ENCODE data around the gene RRAS2. TPM values are rescaled to one million over a fixed set of nuclear protein-coding genes. Genes with fewer than 3 reads are reported as not detected.

Gene RRAS2
- total RNA-seq, 4 donors from 2014 or later = 12.3 to 86.0 (median 41.7) TPM

DNA sequence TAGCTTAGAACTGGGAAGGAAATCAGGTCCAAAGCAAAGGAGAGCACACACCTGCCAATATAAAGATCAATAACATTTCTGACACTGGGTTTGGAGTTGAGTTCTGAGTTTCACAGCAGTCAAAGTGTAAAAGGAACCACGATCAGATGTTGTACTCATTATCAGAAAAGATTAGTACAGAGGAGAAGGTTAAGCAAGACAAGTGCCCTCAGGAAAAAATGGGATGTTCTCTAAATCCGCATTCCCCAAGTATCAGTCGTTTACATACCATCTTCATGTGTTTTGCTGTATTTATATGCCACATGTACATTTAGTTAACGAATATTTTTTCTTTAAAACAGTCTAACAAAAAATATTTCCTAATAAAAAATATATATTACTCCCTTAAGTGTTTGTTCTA lies 23.0 kb upstream of the RRAS2 start:
- no peak overlapping the region for H3K4me3 ChIP-seq
- in situ Hi-C loops (cut with MboI; ENCODE audit: low pct_ligation_motif_present in 1 of 4, low pct_unique_long_range_greater_than_20kb in 1 of 4, low sequenced_read_pairs in 3 of 4) (no loop called here), intact Hi-C loops (cut with DNase I; ENCODE audit: low total_unique reads) (no loop called here)
- TF ChIP-seq POLR2AphosphoS5 (IDR thresholded peaks at IDR 0.05) (no peak), POLR2A (IDR thresholded peaks at IDR 0.05) (no peak), EP300 (IDR thresholded peaks at IDR 0.05; ENCODE audit: low read depth) (no peak), CTCF (IDR thresholded peaks at IDR 0.05) (no peak)
- peaks cover 17% of the 10 kb centered on the region for H3K27me3 ChIP-seq
- no peaks in the 10 kb centered on the region for H3K9me3 ChIP-seq
- DNase-seq = no peak
- H3K36me3 ChIP-seq = no peaks in the 10 kb centered on the region
- H3K27ac ChIP-seq = no peak overlapping the region
- H3K4me1 ChIP-seq = peaks cover 0 to 13% (median 8%) of the 10 kb centered on the region in 4 donors
- WGBS, 2 donors (ENCODE audit: low coverage in 1 of 2) = 72 to 77% methylated on average over 4 of the region's 4 CpGs

- Histone ChIP-seq H3K9me3 (no peaks in the 10 kb centered on the region), H3K27ac (peak overlapping the region; percentile 47 to 61 (median 52)), H3K36me3 (no peaks in the 10 kb centered on the region), H3K4me1 (peaks cover 0 to 13% (median 8%) of the 10 kb centered on the region in 4 donors), H3K27me3 (peaks cover 17% of the 10 kb centered on the region), H3K4me3 (peak overlapping the region; percentile 32 to 64 (median 41))
- in situ Hi-C loops (cut with MboI; ENCODE audit: low pct_ligation_motif_present in 1 of 4, low pct_unique_long_range_greater_than_20kb in 1 of 4, low sequenced_read_pairs in 3 of 4) = no loop called here
- TF ChIP-seq CTCF (IDR thresholded peaks at IDR 0.05) (peak in 1 of 5 experiments; percentile 11), POLR2A (IDR thresholded peaks at IDR 0.05) (no peak), POLR2AphosphoS5 (IDR thresholded peaks at IDR 0.05) (peak in 1 of 3 donors; percentile 4)
- intact Hi-C loops (cut with DNase I; ENCODE audit: low total_unique reads) = no loop called here
- peak; percentile 72 for DNase-seq
- WGBS, 2 donors (ENCODE audit: low coverage in 1 of 2) = 2 to 10% methylated on average over 2 to 53 of the region's 54 CpGs
Measured at GRCh38 chr11:14380947-14381561, 22.1 kb upstream of the RRAS2 start.

DNA sequence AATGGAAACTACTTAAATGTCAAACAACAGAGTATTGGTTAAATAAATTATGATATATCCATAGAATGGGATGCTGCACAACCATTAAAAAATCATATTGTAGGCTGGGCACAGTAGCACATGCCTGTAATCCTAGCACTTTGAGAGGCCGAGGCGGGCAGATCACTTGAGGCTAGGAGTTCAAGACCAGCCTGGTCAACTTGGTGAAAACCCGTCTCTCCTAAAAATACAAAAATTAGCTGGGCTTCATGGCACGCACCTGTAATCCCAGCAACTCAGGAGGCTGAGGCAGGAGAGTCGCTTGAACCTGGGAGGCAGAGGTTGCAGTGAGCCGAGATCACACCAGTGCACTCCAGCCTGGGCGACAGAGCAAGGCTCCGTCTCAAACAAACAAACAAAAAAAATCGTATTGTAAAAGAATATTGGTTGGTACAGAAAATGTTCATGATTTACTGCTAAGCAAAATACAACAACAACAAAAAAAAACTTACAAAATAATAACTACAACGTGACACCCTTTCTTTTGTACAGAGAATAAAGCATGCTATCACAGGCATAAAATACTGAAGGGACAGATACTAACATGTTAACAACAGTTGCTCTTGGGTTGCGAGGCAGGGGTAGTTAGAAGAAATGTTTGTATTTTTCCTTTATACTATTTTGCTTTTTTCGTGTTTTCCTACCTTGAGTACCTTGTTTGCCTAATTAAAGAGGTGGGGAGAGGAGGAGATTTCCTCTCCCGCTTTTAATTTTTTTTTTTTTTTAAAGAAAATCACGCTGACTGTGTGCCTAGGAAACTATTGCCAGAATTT lies 21.3 kb upstream of the RRAS2 start:
- DNase-seq = no peak
- in situ Hi-C loops (cut with MboI; ENCODE audit: low pct_ligation_motif_present in 1 of 4, low pct_unique_long_range_greater_than_20kb in 1 of 4, low sequenced_read_pairs in 3 of 4) (no loop called here), intact Hi-C loops (cut with DNase I; ENCODE audit: low total_unique reads) (no loop called here)
- peak overlapping the region in 1 of 4 donors; percentile 47 for H3K27ac ChIP-seq
- H3K27me3 ChIP-seq = peaks cover 17% of the 10 kb centered on the region
- peaks cover 0 to 13% (median 8%) of the 10 kb centered on the region in 4 donors for H3K4me1 ChIP-seq
- H3K4me3 ChIP-seq = peak overlapping the region; percentile 32 to 64 (median 41)
- no peaks in the 10 kb centered on the region for H3K9me3 ChIP-seq
- no peak for TF ChIP-seq CTCF (IDR thresholded peaks at IDR 0.05)
- no peak for TF ChIP-seq POLR2AphosphoS5 (IDR thresholded peaks at IDR 0.05)
- no peak for TF ChIP-seq POLR2A (IDR thresholded peaks at IDR 0.05)
- no peak for TF ChIP-seq EP300 (IDR thresholded peaks at IDR 0.05; ENCODE audit: low read depth)
- no peaks in the 10 kb centered on the region for H3K36me3 ChIP-seq
- WGBS, 2 donors (ENCODE audit: low coverage in 1 of 2) = 51 to 76% methylated on average over 7 to 14 of the region's 14 CpGs

DNA sequence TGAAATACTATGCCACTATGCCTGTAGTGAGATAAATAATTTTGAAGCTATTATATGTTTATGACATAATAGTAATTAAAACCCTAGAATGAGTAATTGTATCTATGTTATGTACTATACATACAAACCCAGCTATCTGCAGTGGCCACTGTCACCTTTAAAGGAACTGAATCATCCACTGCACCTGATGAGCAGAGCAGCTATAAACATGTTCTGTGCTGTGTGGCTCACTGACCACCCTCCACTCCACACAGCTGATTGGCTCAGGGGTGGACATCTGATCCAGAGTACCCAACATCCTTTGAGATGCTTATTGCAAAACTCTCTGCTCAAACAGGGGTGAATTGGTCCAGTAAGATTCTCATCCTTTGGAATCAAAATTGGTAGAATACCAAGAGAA lies 19.2 kb upstream of the RRAS2 start:
- Histone ChIP-seq H3K27me3 (peaks cover 17% of the 10 kb centered on the region), H3K27ac (no peak overlapping the region), H3K9me3 (no peaks in the 10 kb centered on the region), H3K36me3 (no peaks in the 10 kb centered on the region), H3K4me3 (no peak overlapping the region), H3K4me1 (peaks cover 0 to 13% (median 8%) of the 10 kb centered on the region in 4 donors)
- DNase-seq = no peak
- intact Hi-C loops (cut with DNase I; ENCODE audit: low total_unique reads) (no loop called here), in situ Hi-C loops (cut with MboI; ENCODE audit: low pct_ligation_motif_present in 1 of 4, low pct_unique_long_range_greater_than_20kb in 1 of 4, low sequenced_read_pairs in 3 of 4) (no loop called here)
- TF ChIP-seq POLR2A (IDR thresholded peaks at IDR 0.05) (no peak), POLR2AphosphoS5 (IDR thresholded peaks at IDR 0.05) (no peak), EP300 (IDR thresholded peaks at IDR 0.05; ENCODE audit: low read depth) (no peak), CTCF (IDR thresholded peaks at IDR 0.05) (no peak)

All from transverse colon (tissue), 4 donors.